Panc1 (cell line): ENCODE data around the gene CNBD2. TPM values are rescaled to one million over a fixed set of nuclear protein-coding genes. Genes with fewer than 3 reads are reported as not detected.

Source experiments
- ATAC-seq: fragments of 200-7000 bp; cut with Tn5 transposase; 2 replicates; pipeline ENCODE4 v1.9.1; 2020; ENCODE audit warnings: mild to moderate bottlenecking, moderate library complexity
- BruUV-seq: library from RNA; stranded (reverse); fragments of 400-500 nt; replicated peaks from 2 replicates; lab custom pipeline; 2021; lab: Mats Ljungman, UMichigan
- CTCF ChIA-PET: fragments of 300-600 bp; sonication (Branson Sonifier 250); formaldehyde crosslinking; loops from one replicate; lab custom pipeline; 2022; ENCODE audit warnings: antibody characterized with exemption; lab: Charles Lee
- POLR2A ChIA-PET: fragments of 300-600 bp; sonication (Branson Sonifier 250); formaldehyde crosslinking; loops from one replicate; lab custom pipeline; 2022; ENCODE audit warnings: antibody characterized with exemption; lab: Charles Lee
- DNase-seq: peaks from one replicate; pipeline ENCODE4 v3.0.0-alpha.2; 2010; ENCODE audit warnings: low read depth, low spot score
- H3K27ac ChIP-seq: 2 replicates; pipeline ENCODE4 v1.5.1; 2011; ENCODE audit warnings: mild to moderate bottlenecking, low read length, inconsistent platforms
- H3K27me3 ChIP-seq: fragments of 200-500 bp; sonication (Bioruptor generic); 2 replicates; pipeline ENCODE4 v1.6.0; 2014; ENCODE audit warnings: low read length, inconsistent platforms; ENCODE audit not compliant: control insufficient read depth, insufficient read depth
- H3K36me3 ChIP-seq: fragments of 200-500 bp; sonication (Bioruptor generic); 2 replicates; pipeline ENCODE4 v1.5.1; 2014; ENCODE audit warnings: inconsistent platforms, mild to moderate bottlenecking, low read length, moderate library complexity; ENCODE audit not compliant: control insufficient read depth, insufficient read depth
- H3K4me1 ChIP-seq: 2 replicates; pipeline ENCODE4 v1.5.1; 2011; ENCODE audit warnings: inconsistent platforms, mild to moderate bottlenecking, low read length, moderate library complexity; ENCODE audit not compliant: control insufficient read depth, insufficient read depth
- H3K4me3 ChIP-seq, 2 experiments: 2 replicates each; pipeline ENCODE4 v1.5.1; 2011 to 2012; ENCODE audit warnings: low read depth in 2 of 2, low read length in 2 of 2, mild to moderate bottlenecking in 2 of 2, inconsistent platforms in 1 of 2, moderate library complexity in 1 of 2
- H3K9me3 ChIP-seq: fragments of 200-500 bp; sonication (Bioruptor generic); 2 replicates; pipeline ENCODE4 v1.5.1; 2014; ENCODE audit warnings: low read depth, mild to moderate bottlenecking, inconsistent platforms, low read length, moderate library complexity; ENCODE audit not compliant: control insufficient read depth, insufficient read depth
- CTCF ChIP-seq: fragments of 450-650 bp; IDR thresholded peaks from 2 replicates; pipeline ENCODE4 v1.5.1; 2017; ENCODE audit warnings: mild to moderate bottlenecking
- POLR2AphosphoS5 ChIP-seq: IDR thresholded peaks from 2 replicates; pipeline ENCODE4 v1.6.1; 2012; ENCODE audit warnings: mild to moderate bottlenecking, low read depth, low read length, moderate library complexity
- REST ChIP-seq, 2 experiments: IDR thresholded peaks; 2 replicates each; pipeline ENCODE4 v1.6.1; 2011 to 2012; ENCODE audit warnings: low read depth in 2 of 2, control low read depth in 1 of 2, low read length in 1 of 2, mild to moderate bottlenecking in 1 of 2, moderate library complexity in 1 of 2; ENCODE audit not compliant: insufficient read depth in 1 of 2
- SIN3A ChIP-seq: IDR thresholded peaks from 2 replicates; pipeline ENCODE4 v1.6.1; 2012; ENCODE audit warnings: low read depth, mild to moderate bottlenecking, low read length, moderate library complexity, borderline replicate concordance; ENCODE audit not compliant: insufficient read depth
- TCF7L2 ChIP-seq: IDR thresholded peaks from 2 replicates; pipeline ENCODE4 v1.6.1; 2011; ENCODE audit warnings: mild to moderate bottlenecking, low read depth, low read length, inconsistent platforms
- in situ Hi-C: cut with HindIII; loops from 2 replicates; pipeline ENCODE4 v1.10.0; 2016; ENCODE audit warnings: low sequenced_read_pairs, low pct_unique_long_range_greater_than_20kb
- intact Hi-C: fragments of 100-400 bp; cut with micrococcal nuclease; formaldehyde crosslinking; loops from one replicate; pipeline ENCODE4 v1.10.0; 2022; ENCODE audit not compliant: unreplicated experiment
- total RNA-seq: library from RNA; stranded (reverse); gene quantifications from one replicate; pipeline ENCODE4 v1.2.1, GENCODE V29; 2021; ENCODE audit not compliant: unreplicated experiment

The CNBD2 gene
- total RNA-seq, 1 experiment from 2014 or later, result 3.7 TPM

GRCh38 chr20:35972462-35972861, 4.1 kb downstream of the CNBD2 start:
- H3K27me3 ChIP-seq, result no peaks in the 10 kb centered on the region
- TF ChIP-seq POLR2AphosphoS5 (no peak), TCF7L2 (no peak), REST (IDR thresholded peaks at IDR 0.05; ENCODE audit: insufficient read depth in 1 of 2, low read depth in 2 of 2, low read length in 1 of 2) (no peak), CTCF (no peak), SIN3A (no peak)
- CTCF ChIA-PET, result no interaction called here
- no peak overlapping the region for H3K4me3 ChIP-seq
- no peak for ATAC-seq
- BruUV-seq, result no TSS peak
- DNase-seq, result no peak
- H3K27ac ChIP-seq, result no peak overlapping the region
- no peaks in the 10 kb centered on the region for H3K36me3 ChIP-seq
- intact Hi-C loops (no loop called here), in situ Hi-C loops (no loop called here)
- POLR2A ChIA-PET, result no interaction called here
- H3K4me1 ChIP-seq, result no peaks in the 10 kb centered on the region
- no peaks in the 10 kb centered on the region for H3K9me3 ChIP-seq

GRCh38 chr20:35974256-35974655, 5.9 kb downstream of the CNBD2 start:
- ChIA-PET POLR2A (no interaction called here), CTCF (no interaction called here)
- intact Hi-C loops, result no loop called here
- ATAC-seq (no peak), DNase-seq (no peak)
- Histone ChIP-seq H3K27ac (no peak overlapping the region), H3K36me3 (no peaks in the 10 kb centered on the region), H3K27me3 (no peaks in the 10 kb centered on the region), H3K4me1 (no peaks in the 10 kb centered on the region), H3K9me3 (no peaks in the 10 kb centered on the region), H3K4me3 (no peak overlapping the region)
- BruUV-seq, result no TSS peak
- in situ Hi-C loops, result no loop called here
- TF ChIP-seq SIN3A (no peak), CTCF (no peak), POLR2AphosphoS5 (no peak), TCF7L2 (no peak), REST (IDR thresholded peaks at IDR 0.05; ENCODE audit: insufficient read depth in 1 of 2, low read depth in 2 of 2, low read length in 1 of 2) (no peak)
